ENCODE data around the gene BET1.
"Not testable (repeated sequence)": the region's sequence is repeated elsewhere in the genome, so short reads cannot be mapped to it uniquely, and the experiment has no call there.

BET1 gene

DNA sequence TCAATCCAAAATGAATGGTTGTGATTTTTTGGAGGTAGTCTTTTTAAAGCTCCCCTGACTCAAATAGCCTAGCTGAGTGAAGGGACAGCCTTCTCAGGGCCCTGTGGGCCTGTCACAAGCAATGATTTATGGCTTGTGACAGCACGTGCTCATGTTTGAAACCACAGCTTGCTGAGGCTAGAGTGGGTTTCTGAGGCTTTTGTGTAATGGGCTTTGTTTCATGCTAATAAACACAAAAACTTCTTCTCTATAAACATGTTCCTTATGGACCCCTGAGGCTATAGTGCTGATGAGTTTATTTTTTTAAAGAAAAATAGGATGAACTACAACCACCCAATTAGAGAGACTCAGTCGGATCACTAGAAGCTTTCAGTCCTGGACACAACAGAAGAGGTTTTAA lies 36.1 kb upstream of the BET1 start:
- H3K9ac ChIP-seq (ENCODE audit: low read length) = no peak overlapping the region
- no peaks in the 10 kb centered on the region for H3K27me3 ChIP-seq (ENCODE audit: control insufficient read depth, insufficient read depth, low read length)
- no peaks in the 10 kb centered on the region for H3K36me3 ChIP-seq (ENCODE audit: control insufficient read depth, insufficient read depth, low read length)
- no peaks in the 10 kb centered on the region for H3K4me1 ChIP-seq (ENCODE audit: control insufficient read depth, insufficient read depth, low read length)
- no peak overlapping the region for H3K4me3 ChIP-seq (ENCODE audit: low read length)
- no peak overlapping the region for H3K27ac ChIP-seq (ENCODE audit: low read depth, low read length)

DNA sequence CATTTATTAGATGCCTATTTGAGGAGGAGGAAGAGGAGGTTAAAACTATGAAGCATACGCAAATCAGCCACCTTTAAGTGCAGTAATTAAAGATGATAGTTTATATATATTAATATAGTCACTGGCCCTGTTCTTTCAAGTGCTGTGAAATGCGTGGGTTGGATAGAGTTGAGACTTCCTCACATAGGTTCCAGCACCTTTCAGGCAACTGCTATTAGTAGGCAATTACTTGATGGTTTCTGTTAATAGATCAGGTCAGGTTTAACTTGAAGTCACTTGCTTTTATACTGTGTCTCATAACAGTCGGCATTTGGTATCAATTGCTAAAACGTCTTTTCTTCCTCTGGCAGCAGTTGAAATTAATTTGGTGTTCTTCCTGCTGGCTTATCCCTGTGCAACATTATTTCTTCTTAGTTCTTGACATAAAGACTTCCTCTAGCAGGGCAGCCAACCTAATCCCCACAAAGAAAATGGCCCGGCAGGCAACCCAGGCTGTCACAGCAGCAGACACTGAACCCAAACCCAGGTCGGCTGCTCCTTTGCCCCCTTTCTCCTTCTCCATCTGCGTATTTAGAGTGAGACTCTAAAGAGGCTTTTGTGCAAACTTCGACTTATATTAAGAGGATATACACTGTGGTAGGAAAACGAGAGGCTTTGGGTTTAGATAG lies 35.3 kb upstream of the BET1 start:
- Histone ChIP-seq H3K27ac (ENCODE audit: low read depth, low read length) (no peak overlapping the region), H3K9ac (ENCODE audit: low read length) (no peak overlapping the region), H3K27me3 (ENCODE audit: control insufficient read depth, insufficient read depth, low read length) (no peaks in the 10 kb centered on the region), H3K4me1 (ENCODE audit: control insufficient read depth, insufficient read depth, low read length) (no peaks in the 10 kb centered on the region), H3K36me3 (ENCODE audit: control insufficient read depth, insufficient read depth, low read length) (no peaks in the 10 kb centered on the region), H3K4me3 (ENCODE audit: low read length) (no peak overlapping the region)

DNA sequence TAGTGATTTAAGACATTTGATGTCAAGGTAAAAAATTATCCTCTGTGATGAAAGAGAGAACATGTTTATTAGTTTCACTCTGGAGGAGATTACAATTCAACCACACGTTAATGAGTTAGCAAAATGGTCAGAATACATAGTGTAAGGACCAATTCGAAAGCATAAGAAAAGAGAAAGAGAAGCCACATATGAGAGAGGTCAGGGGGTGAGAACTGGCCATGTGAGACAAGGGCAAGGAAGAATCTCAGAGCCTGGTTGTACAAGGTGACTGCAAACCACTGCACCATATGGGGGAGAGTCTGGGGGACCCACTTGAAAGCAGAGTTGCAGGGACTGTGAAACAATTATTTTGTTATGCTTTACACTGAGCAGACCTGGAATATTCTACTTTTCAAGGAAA lies 27.7 kb upstream of the BET1 start:
- Histone ChIP-seq H3K27me3 (ENCODE audit: control insufficient read depth, insufficient read depth, low read length) (no peaks in the 10 kb centered on the region), H3K27ac (ENCODE audit: low read depth, low read length) (no peak overlapping the region), H3K4me3 (ENCODE audit: low read length) (no peak overlapping the region), H3K4me1 (ENCODE audit: control insufficient read depth, insufficient read depth, low read length) (no peaks in the 10 kb centered on the region), H3K9ac (ENCODE audit: low read length) (no peak overlapping the region), H3K36me3 (ENCODE audit: control insufficient read depth, insufficient read depth, low read length) (no peaks in the 10 kb centered on the region)

DNA sequence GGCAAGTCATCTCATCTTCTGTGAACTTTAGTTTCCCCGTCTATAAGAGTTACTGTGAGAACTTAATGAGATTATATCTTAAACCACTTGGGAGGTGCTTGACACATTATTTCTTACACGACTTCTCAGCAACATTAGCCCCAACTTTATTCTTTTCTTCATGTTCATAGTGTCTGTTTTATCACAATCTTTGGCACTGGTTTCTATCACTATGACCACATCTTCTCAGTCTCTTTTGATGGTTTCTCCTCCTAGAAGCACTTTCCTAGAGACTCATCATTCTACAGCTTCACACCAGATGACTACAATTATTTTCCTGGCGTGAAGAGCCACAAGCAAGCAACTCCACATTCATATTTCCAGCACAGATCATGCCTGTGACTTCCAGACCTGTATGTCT lies 26.5 kb upstream of the BET1 start:
- H3K4me3 ChIP-seq (ENCODE audit: low read length) = no peak overlapping the region
- no peaks in the 10 kb centered on the region for H3K27me3 ChIP-seq (ENCODE audit: control insufficient read depth, insufficient read depth, low read length)
- H3K4me1 ChIP-seq (ENCODE audit: control insufficient read depth, insufficient read depth, low read length) = no peaks in the 10 kb centered on the region
- H3K36me3 ChIP-seq (ENCODE audit: control insufficient read depth, insufficient read depth, low read length) = no peaks in the 10 kb centered on the region
- no peak overlapping the region for H3K27ac ChIP-seq (ENCODE audit: low read depth, low read length)
- no peak overlapping the region for H3K9ac ChIP-seq (ENCODE audit: low read length)

DNA sequence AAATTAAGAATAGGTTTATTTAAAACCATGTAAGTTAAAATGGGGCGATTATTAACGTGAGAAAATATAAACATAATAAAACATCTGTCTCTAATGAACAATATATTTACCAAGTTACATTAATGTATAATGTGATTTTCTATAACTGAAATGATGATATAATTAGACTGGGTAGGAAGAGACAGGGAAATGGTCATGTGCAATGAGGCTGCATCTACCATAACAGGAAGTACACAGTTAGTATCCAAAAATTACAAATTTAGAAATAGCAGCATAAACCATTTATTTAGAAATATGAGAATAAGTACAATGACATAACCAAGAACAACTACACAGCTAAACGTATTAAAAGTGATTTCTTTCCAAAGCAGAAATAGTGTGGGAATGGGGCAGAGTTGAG lies 25.8 kb upstream of the BET1 start:
- Histone ChIP-seq H3K4me3 (ENCODE audit: low read length) (no peak overlapping the region), H3K4me1 (ENCODE audit: control insufficient read depth, insufficient read depth, low read length) (no peaks in the 10 kb centered on the region), H3K27ac (ENCODE audit: low read depth, low read length) (no peak overlapping the region), H3K36me3 (ENCODE audit: control insufficient read depth, insufficient read depth, low read length) (no peaks in the 10 kb centered on the region), H3K27me3 (ENCODE audit: control insufficient read depth, insufficient read depth, low read length) (no peaks in the 10 kb centered on the region), H3K9ac (ENCODE audit: low read length) (no peak overlapping the region)

DNA sequence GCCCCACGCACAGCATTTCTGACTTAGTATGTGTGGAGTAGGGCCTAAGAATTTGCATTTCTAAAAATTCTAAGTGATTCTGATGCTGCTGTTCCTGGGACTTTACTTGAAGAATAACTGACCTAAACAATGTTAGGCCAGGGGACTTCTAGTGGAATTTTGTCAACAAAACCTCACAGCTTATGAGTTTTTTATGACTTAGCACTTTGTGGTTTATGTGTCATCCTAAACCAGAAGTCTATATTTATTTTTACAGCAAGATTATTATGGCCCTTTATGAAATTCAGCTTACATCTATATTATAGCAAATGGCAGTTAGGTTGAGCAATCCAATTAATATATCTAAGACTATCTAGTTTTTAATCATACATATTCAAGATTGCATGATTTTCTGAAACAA lies 24.6 kb upstream of the BET1 start:
- no peak overlapping the region for H3K27ac ChIP-seq (ENCODE audit: low read depth, low read length)
- no peak overlapping the region for H3K9ac ChIP-seq (ENCODE audit: low read length)
- H3K36me3 ChIP-seq (ENCODE audit: control insufficient read depth, insufficient read depth, low read length) = no peaks in the 10 kb centered on the region
- H3K27me3 ChIP-seq (ENCODE audit: control insufficient read depth, insufficient read depth, low read length) = no peaks in the 10 kb centered on the region
- no peaks in the 10 kb centered on the region for H3K4me1 ChIP-seq (ENCODE audit: control insufficient read depth, insufficient read depth, low read length)
- H3K4me3 ChIP-seq (ENCODE audit: low read length) = no peak overlapping the region

DNA sequence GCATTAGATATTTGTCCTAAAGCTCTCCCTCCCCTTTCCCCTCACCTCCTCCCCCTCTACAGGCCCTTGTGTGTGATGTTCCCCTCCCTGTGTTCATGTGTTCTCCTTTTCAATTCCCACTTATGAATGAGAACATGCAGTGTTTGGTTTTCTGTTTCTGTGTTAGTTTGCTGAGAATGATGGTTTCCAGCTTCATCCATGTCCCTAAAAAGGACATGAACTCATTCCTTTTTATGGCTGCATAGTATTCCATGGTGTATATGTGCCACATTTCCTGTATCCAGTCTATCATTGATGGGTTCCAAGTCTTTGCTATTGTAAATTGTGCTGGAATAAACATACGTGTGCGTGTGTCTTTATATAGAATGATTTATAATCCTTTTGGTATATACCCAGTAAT lies 22.5 kb upstream of the BET1 start:
- not testable (repeated sequence) for H3K36me3 ChIP-seq (ENCODE audit: control insufficient read depth, insufficient read depth, low read length); H3K4me1 ChIP-seq (ENCODE audit: control insufficient read depth, insufficient read depth, low read length); H3K4me3 ChIP-seq (ENCODE audit: low read length); H3K27me3 ChIP-seq (ENCODE audit: control insufficient read depth, insufficient read depth, low read length); H3K27ac ChIP-seq (ENCODE audit: low read depth, low read length); H3K9ac ChIP-seq (ENCODE audit: low read length)

DNA sequence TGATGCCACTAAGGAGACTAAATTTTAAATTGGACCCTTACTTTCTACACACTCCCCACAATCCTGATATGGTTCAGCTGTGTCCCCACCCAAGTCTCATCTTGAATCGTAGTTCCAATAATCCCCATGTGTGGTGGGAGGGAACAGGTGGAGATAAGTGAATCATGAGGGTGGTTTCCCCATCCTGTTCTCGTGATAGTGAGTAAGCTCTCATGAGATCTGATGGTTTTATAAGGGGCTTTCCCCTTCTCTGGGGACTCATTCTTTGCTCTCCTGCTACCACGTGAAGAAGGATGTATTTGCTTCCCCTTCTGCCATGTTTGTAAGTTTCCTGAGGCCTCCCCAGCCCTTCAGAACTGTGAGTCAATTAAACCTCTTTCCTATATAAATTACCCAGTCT lies 18.4 kb upstream of the BET1 start:
- Histone ChIP-seq H3K27ac (ENCODE audit: low read depth, low read length) (no peak overlapping the region), H3K27me3 (ENCODE audit: control insufficient read depth, insufficient read depth, low read length) (no peaks in the 10 kb centered on the region), H3K4me1 (ENCODE audit: control insufficient read depth, insufficient read depth, low read length) (no peaks in the 10 kb centered on the region), H3K36me3 (ENCODE audit: control insufficient read depth, insufficient read depth, low read length) (no peaks in the 10 kb centered on the region), H3K4me3 (ENCODE audit: low read length) (no peak overlapping the region), H3K9ac (ENCODE audit: low read length) (no peak overlapping the region)

DNA sequence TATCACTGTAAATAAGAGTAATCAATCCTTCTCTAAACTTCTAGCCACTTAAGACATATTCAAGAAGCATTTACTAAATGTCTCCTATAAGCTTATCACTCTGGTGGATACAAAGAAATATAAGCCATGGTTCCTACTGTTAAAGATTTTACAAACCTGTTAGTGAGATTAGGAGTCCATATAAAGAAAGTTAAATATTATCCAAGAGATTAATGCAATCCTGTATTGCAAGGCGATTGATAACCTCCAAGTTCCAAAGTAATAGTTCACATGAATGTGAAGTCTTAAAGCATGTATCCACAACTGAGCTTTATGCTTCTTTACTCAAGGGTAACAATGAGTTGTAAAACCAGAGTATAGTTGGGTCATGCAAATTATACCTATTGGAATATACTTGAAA lies 12.6 kb upstream of the BET1 start:
- Histone ChIP-seq H3K27ac (ENCODE audit: low read depth, low read length) (no peak overlapping the region), H3K4me1 (ENCODE audit: control insufficient read depth, insufficient read depth, low read length) (no peaks in the 10 kb centered on the region), H3K36me3 (ENCODE audit: control insufficient read depth, insufficient read depth, low read length) (no peaks in the 10 kb centered on the region), H3K27me3 (ENCODE audit: control insufficient read depth, insufficient read depth, low read length) (no peaks in the 10 kb centered on the region), H3K9ac (ENCODE audit: low read length) (no peak overlapping the region), H3K4me3 (ENCODE audit: low read length) (no peak overlapping the region)

DNA sequence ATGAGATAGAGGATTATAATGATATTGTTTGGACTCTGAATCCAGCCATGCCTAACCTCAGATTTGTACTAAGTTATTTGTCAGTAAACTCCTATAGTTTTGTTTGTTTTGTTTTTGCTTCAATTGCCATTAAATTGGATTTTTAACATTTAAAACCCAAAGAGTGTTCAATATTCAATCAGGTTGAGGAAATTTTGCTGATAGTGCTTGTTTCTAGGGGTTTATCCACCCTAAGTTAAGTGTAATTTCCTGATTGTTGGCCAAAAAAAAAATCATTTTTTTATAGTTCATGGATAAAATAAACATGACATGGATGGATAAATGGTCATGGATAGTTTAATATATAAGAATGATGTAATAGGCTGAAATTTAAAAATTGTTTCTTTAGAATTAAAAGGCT lies 11.4 kb upstream of the BET1 start:
- H3K4me3 ChIP-seq (ENCODE audit: low read length) = no peak overlapping the region
- H3K9ac ChIP-seq (ENCODE audit: low read length) = no peak overlapping the region
- no peaks in the 10 kb centered on the region for H3K36me3 ChIP-seq (ENCODE audit: control insufficient read depth, insufficient read depth, low read length)
- H3K27me3 ChIP-seq (ENCODE audit: control insufficient read depth, insufficient read depth, low read length) = no peaks in the 10 kb centered on the region
- no peak overlapping the region for H3K27ac ChIP-seq (ENCODE audit: low read depth, low read length)
- no peaks in the 10 kb centered on the region for H3K4me1 ChIP-seq (ENCODE audit: control insufficient read depth, insufficient read depth, low read length)

DNA sequence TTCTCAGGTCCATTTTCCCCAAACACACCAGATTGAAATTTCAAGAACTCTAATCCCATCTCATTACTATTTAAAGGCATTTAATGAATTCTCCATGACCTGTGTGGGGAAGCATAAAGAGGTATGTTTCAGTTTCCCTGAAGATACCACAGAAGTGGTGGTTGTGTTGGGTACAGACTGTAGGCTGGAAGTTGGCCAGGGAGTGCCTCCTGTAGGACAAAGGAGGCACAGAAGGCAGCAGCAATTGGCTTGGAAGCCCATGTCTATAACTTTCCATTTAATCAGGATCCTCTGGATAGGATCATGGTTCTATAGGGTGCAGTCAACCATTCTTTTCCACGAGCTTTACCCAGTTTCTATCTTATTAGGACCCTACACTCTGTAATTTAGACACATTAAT lies 8.6 kb upstream of the BET1 start:
- H3K36me3 ChIP-seq (ENCODE audit: control insufficient read depth, insufficient read depth, low read length) = no peaks in the 10 kb centered on the region
- no peak overlapping the region for H3K9ac ChIP-seq (ENCODE audit: low read length)
- H3K27me3 ChIP-seq (ENCODE audit: control insufficient read depth, insufficient read depth, low read length) = no peaks in the 10 kb centered on the region
- no peaks in the 10 kb centered on the region for H3K4me1 ChIP-seq (ENCODE audit: control insufficient read depth, insufficient read depth, low read length)
- no peak overlapping the region for H3K4me3 ChIP-seq (ENCODE audit: low read length)
- no peak overlapping the region for H3K27ac ChIP-seq (ENCODE audit: low read depth, low read length)

DNA sequence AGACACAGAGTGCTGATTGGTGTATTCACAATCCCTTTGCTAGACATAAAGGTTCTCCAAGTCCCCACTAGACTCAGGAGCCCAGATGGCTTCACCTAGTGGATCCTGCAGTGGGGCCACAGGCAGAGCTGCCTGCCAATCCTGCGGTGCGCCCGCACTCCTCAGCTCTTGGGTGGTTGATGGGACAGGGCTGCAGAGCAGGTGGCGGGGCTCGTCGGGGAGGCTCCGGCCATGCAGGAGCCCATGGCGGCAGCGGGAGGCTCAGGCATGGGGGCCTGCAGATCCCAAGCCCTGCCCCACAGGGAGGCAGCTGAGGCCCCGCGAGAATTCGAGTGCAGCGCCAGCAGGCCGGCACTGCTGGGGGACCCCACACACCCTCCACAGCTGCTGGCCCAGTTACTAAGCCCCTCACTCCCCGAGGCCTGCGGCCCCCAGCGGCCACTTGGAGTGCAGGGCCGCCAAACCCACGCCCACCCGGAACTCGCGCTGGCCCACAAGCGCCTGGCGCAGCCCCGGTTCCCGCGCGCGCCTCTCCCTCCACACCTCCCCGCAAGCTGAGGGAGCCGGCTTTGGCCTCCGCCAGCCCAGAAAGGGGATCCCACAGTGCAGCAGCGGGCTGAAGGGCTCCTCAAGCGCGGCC lies 7.7 kb upstream of the BET1 start:
- Histone ChIP-seq H3K4me1 (ENCODE audit: control insufficient read depth, insufficient read depth, low read length) (no peaks in the 10 kb centered on the region), H3K27ac (ENCODE audit: low read depth, low read length) (no peak overlapping the region)

DNA sequence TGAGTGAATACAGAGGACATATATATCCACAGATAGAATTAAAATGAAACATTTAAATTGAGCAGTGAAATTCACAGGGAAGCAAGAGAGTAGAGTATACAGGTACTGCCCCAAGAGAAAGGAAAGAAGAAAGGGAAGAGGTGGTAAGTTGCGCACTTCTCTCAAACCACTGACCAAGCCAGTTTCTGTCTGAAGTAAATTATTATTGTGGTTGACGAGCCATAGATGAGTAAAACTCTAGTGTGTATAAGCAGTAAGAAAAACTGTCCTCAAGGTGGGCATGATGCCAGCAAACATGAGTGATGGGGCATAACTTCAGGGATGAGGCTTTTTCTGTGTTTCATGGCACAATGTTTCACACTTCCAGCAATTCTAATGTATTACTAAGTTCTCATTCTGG lies 4.4 kb upstream of the BET1 start:
- no peaks in the 10 kb centered on the region for H3K27me3 ChIP-seq (ENCODE audit: control insufficient read depth, insufficient read depth, low read length)

More for the DNA sequence above, 7.7 kb upstream of the BET1 start:
- no peaks in the 10 kb centered on the region for H3K36me3 ChIP-seq (ENCODE audit: control insufficient read depth, insufficient read depth, low read length)
- no peaks in the 10 kb centered on the region for H3K27me3 ChIP-seq (ENCODE audit: control insufficient read depth, insufficient read depth, low read length)
- H3K9ac ChIP-seq (ENCODE audit: low read length) = no peak overlapping the region
- H3K4me3 ChIP-seq (ENCODE audit: low read length) = no peak overlapping the region

More for the DNA sequence above, 4.4 kb upstream of the BET1 start:
- H3K4me1 ChIP-seq (ENCODE audit: control insufficient read depth, insufficient read depth, low read length) = no peaks in the 10 kb centered on the region
- no peak overlapping the region for H3K4me3 ChIP-seq (ENCODE audit: low read length)
- H3K27ac ChIP-seq (ENCODE audit: low read depth, low read length) = no peak overlapping the region
- no peaks in the 10 kb centered on the region for H3K36me3 ChIP-seq (ENCODE audit: control insufficient read depth, insufficient read depth, low read length)
- no peak overlapping the region for H3K9ac ChIP-seq (ENCODE audit: low read length)
